GM10248 (cell line): ENCODE data around the gene FANCC.

ENCODE experiments used
- CTCF ChIA-PET: fragments of 300-600 bp; sonication (Branson Sonifier 250); formaldehyde crosslinking; extraction: SDS; loops from one replicate; lab custom pipeline; 2021; ENCODE audit warnings: antibody characterized with exemption; lab: Yijun Ruan, JAX
- POLR2A ChIA-PET: fragments of 350-650 bp; sonication (Branson Sonifier 250); formaldehyde crosslinking; extraction: SDS; loops from one replicate; lab custom pipeline; 2020; ENCODE audit warnings: antibody characterized with exemption; lab: Yijun Ruan, JAX
- DNase-seq: peaks from one replicate; pipeline ENCODE4 v3.0.0; 2012; ENCODE audit errors: extremely low spot score
- TF ChIP-seq, protein P1 (sequence below): IDR thresholded peaks from 2 replicates; pipeline ENCODE4 v1.5.1; 2012; ENCODE audit warnings: mild to moderate bottlenecking, low read depth; ENCODE audit errors: extremely low read depth, missing control alignments, control extremely low read depth

FANCC gene

DNA sequence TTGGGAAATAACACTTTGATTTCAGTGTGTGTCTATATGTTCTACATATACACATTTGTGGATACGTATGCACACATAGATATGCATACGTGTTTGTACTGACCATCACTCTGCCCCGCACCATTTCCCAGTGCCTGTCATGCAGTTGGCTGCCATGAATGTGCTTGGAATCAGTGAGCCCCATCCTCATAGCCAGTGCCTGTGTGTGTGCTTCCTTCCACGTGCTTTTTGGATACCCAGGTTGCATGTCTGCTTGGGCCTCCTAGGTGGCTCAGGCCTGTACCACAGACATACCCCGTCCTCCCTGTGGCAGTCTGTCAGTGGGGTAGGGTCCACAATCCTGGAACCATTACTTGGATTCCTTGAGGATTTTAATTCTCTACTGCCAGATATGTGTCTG is 243.6 kb downstream of the FANCC start:
- POLR2A ChIA-PET: no interaction called here
- CTCF ChIA-PET: interaction anchor here (1.0 kb wide), 1 partner anchor 16 kb away, joined by 3 read pairs; no protein-coding TSS in a partner anchor
- TF ChIP-seq, protein P1, sequence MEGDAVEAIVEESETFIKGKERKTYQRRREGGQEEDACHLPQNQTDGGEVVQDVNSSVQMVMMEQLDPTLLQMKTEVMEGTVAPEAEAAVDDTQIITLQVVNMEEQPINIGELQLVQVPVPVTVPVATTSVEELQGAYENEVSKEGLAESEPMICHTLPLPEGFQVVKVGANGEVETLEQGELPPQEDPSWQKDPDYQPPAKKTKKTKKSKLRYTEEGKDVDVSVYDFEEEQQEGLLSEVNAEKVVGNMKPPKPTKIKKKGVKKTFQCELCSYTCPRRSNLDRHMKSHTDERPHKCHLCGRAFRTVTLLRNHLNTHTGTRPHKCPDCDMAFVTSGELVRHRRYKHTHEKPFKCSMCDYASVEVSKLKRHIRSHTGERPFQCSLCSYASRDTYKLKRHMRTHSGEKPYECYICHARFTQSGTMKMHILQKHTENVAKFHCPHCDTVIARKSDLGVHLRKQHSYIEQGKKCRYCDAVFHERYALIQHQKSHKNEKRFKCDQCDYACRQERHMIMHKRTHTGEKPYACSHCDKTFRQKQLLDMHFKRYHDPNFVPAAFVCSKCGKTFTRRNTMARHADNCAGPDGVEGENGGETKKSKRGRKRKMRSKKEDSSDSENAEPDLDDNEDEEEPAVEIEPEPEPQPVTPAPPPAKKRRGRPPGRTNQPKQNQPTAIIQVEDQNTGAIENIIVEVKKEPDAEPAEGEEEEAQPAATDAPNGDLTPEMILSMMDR: no peak
- no peak for DNase-seq

DNA sequence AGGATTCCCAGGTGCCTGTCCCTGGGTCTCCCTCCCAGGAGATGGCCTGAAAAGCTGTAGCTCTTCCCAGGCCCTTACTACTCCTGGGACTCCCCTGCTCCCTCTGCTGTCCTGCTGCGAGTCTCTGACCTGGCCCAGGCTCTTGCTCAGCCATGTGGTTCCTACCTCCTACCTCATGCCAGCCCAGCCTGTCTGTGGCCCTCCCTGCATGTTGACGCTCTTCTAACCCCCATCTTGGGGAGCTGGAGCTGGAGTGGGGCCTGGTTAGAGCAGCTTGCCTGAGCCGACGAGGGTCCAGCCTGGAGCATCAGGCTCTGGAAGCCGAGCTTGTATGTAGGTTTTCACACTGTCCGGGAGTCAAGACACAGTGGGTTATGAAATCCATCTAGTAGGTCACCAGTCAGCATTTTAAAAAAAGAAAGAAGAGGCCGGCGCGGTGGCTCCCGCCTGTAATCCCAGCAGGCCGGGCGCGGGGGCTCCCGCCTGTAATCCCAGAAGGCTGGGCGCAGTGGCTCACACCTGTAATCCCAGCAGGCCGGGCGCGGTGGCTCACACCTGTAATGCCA is 244.4 kb downstream of the FANCC start:
- POLR2A ChIA-PET: no interaction called here
- CTCF ChIA-PET: interaction anchor here (1.0 to 1.2 kb wide), 2 partner anchors 290 to 404 kb away, joined by 3 read pairs; no protein-coding TSS in a partner anchor
- TF ChIP-seq, protein P1: no peak
- no peak for DNase-seq

DNA sequence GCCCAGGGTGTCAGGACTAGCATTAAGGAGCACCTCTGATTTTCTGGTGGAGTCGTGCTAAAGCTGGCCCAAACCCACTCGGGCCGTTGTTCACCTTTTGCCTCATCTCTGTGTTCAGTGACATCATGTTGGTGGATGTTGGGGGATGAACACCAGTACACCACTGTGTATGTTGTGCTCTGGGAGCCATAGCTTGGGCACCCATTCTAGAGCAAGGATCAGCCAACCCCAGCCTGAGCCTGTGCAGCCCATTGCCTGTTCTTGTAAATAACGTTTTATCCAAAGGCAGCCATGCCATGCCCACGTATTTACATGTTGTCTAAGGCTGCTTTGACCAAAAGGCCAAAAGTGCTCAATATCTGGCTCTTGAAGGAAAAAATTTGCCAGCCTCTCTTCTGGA is 245.6 kb downstream of the FANCC start:
- ChIA-PET CTCF (interaction anchor here (1.2 kb wide), 1 partner anchor 288 kb away, joined by 3 read pairs; no protein-coding TSS in a partner anchor), POLR2A (no interaction called here)
- no peak for DNase-seq
- TF ChIP-seq, protein P1: no peak

DNA sequence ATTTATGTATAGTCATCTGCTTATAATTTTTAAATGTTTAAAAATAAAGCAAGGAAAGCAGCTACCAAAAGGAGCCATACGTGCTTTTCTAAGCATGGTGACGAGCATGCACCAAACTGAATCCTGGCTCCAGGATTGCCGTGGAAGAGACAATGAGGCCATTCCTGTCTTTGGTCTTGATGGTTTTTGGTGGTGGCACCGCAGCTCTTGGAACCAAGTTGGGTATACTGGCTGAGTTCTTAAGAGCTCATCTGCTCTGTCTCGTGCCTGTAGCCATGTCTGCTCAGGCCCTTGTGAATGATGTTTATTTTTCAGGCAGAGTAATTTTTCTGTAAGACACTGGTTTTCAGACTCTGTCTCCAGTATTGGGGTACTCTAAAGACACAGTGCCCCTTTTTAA is 246.1 kb downstream of the FANCC start:
- ChIA-PET POLR2A (no interaction called here), CTCF (no interaction called here)
- TF ChIP-seq, protein P1: no peak
- no peak for DNase-seq

DNA sequence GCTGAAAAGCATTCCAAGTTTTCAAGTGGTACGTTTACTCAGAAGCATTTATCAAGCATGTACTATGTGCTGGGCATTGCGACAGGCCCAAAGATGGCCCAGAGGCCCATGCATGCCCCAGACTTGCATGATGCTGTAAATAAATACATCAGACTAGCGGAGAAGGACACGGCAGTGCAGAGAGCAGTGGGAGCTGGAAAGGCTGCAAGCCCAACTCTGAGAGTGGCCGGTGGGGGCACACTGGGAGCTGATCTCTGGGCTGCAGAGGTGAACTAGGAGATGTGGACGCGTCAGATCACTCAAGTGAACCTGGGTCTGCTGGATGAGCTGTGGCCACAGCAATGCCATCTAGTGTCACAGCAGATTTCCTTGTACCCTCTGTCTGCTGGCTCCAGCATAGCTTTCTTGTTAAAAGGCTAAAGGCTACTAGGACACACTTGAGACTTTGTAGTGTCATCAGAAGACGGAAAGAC is 246.9 kb downstream of the FANCC start:
- CTCF ChIA-PET: no interaction called here
- TF ChIP-seq, protein P1: no peak
- DNase-seq: no peak
- POLR2A ChIA-PET: no interaction called here

DNA sequence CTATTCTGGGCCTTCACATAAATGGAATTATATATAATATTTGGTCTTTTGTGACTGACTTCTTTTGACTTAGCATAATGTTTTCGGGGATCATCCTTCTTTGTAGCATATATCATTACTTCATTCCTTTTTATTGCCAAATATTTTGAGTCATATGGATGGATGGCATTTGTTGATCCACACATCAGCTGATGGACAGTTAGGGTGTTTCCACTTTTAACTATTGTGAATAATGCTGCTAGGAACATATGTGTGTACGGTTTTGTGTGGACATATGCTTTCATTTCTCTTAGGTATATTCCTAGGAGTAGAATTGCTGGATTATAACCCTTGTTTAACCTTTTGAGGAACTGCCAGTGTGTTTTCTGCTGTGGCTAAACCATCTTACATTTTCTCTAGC is 249.6 kb downstream of the FANCC start:
- ChIA-PET POLR2A (no interaction called here), CTCF (no interaction called here)
- DNase-seq: no peak
- TF ChIP-seq, protein P1: no peak
